Embryonic facial prominence (tissue), 1 donor: ENCODE results near the gene ST6GALNAC4.
"Not testable (repeated sequence)": the region's sequence is repeated elsewhere in the genome, so short reads cannot be mapped to it uniquely, and the experiment has no call there.

Experiments
- DNase-seq: peaks from one replicate; pipeline ENCODE4 v3.0.0-alpha.2; 2016; ENCODE audit errors: extremely low spot score

The ST6GALNAC4 gene

GRCh38 chr9:127870153-127870491, 46.7 kb downstream of the ST6GALNAC4 start:
- not testable (repeated sequence) for DNase-seq

DNA sequence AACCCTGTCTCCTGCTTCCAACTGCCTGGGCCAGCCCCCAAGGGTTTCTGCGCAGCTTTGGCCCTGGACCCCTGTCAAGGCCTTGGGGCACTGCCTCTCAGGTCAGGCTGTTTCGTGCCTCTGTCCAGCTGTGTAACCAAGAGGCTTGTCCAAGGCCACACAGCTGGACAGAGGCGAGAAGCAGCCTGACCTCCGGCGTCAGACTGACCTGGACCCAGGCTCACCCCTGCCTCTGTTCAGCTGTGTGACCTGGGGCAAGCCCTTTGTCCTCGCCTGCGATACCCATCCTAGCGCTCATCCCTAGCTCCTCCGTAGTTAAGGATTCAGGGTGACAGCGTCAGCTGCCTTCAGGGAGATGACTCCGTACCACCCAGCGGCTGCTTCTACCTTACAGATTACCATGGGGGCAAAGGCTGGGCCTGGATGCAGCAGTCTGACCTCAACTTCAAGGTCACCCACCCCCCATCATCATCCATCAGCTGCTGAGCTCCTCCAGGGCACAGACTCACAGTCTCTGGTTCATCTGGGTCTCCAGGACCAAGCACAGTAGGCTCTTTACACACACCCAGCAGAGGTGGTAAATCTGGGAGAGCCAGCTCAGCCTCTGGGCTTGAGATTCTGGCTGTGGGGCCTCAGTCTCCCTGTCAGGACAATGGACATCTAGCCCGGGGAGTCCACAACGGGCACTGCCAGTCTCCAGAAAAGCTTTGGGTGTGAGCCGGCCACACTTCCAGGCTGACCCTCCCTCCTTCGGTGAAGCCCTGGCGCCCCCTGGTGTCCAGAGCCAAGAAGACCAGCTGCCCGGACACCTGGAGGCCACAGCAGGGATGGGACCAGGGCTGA, 47.3 kb downstream of the ST6GALNAC4 start:
- no peak for DNase-seq

DNA sequence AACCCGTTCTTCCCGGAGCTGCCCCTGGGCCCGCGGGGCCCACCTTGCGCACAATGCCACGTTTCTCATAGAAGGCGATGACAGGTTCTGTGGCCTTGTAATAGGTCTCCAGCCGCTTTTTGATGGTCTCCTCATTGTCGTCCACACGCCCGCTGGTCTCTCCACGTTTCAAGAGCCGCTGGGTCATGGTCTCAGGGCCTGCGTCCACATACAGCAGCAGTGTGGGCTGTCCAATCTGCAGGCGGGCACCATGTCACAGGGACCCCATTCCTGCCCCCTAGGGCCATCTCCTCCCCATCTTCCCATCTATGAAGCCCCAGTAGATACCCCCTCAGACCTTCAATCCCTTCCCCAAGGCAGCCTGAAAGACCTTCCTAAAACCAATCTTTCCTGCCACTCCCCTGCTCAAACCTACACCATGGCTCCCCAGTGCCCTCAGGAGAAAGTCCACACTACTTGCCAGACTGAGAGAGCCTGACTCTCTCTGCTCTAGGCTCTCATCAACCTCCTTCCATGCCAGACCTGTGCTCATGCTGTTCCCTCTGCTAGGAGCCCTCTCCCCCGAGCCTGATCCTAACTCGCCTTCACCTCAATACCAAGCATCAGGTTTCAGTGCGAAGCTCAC, 48.5 kb downstream of the ST6GALNAC4 start:
- no peak for DNase-seq

GRCh38 chr9:127867356-127868277, 49.2 kb downstream of the ST6GALNAC4 start:
- no peak for DNase-seq

DNA sequence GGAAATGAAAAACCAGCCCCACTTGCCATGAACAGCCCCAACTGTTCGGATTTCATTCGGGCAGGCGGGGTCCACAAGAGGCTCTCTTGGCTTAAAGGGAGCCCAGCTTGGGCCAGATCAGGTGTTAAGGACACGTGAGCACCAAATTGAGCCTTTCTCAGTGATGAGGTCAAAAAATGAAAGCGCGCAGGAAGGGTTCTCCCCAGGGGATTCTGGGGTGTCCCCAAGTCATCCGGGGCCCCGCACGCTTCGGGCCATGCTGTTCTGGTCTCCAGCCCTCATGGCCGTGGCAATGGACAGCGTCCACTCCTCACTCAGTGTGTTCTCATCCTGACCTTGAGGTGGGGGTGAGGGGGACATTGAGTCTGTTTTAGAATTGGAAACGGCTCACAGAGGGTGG, 50.3 kb downstream of the ST6GALNAC4 start:
- DNase-seq, result no peak

DNA sequence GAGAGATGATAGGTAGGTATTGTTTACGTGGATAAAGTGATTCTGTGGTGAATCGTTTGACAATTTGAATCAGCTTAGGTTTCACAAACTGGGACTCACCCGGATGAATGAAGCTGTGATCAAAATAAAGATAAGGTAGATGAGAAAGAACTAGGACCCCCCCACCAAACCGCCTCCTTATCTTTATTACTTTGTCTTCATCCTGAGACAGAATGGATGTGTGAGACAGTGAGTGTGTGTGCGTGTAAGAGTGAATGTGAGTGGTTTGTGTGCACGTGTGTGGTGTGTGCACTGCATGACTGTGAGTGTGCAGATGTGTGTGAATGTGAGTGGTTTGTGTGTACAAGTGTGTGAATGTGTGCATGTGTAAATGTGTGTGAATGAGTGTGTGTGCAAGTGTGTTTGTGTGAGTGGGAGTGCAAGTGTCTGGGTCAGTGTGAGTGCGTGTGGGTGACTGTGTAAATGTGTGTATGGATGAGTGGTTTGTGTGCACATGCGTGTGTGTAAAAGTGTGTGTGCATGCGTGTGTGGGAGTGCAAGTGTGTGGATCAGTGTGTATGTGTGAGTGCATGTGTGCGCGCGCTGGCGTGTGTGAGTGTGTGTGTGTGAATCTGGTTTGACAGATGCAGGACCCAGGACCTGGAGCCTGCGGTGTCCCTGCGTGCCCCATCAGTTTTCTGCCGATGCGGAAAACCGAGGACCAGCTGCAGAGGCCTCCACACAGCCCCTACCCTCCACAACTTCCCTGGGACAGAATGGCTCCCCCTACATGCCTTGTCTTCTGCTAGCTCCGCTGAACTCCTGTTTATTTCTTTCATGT, 51.0 kb downstream of the ST6GALNAC4 start:
- no peak for DNase-seq

GRCh38 chr9:127863191-127863621, 53.6 kb downstream of the ST6GALNAC4 start:
- DNase-seq, result no peak

GRCh38 chr9:127862075-127863011, 54.5 kb downstream of the ST6GALNAC4 start:
- DNase-seq, result no peak

DNA sequence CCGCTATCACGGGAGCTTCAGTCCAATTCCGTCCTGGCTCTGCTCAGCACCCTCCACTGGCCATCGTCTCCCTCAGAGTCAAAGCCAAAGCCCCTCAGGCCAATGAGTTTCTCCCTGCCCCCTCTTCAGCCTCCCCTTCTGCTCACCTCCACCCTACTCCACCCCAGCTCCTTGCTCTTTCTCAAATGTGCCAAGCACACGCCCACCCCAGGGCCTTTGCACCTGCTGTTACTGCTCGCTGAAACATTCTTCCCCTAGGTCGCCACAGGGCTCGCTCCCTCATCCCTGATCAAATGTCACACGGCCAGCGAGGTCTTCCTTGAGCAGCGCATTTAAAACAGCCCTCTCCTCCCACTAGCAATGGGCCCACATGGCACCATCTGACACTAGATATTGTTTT, 56.1 kb downstream of the ST6GALNAC4 start:
- no peak for DNase-seq

GRCh38 chr9:127860260-127860659, 56.6 kb downstream of the ST6GALNAC4 start:
- DNase-seq, result no peak

DNA sequence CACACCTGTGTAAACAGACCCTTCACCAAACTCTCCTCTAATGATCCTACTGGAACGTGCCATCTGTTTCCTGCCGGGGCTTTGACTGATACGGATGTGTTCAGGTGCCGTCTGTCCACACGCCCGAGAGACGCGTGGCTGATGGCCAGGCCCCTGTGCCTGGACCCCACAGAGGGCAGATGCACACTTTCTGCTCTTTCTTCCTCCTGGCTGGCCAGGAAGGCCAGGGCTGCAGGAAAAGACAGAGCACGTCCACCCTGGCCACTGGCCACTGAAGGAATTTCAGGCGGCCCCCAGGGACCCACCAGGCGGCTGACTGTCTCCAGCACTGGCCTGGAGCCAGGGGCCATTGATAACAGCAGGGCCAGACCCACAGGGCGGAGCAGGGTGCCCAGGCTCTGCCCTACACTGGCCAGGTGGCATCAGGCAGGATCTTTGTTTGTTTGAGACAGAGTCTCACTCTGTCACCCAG, 58.8 kb downstream of the ST6GALNAC4 start:
- no peak for DNase-seq
